Thyroid gland (tissue), 4 donors: Measurements from ENCODE around the gene STAC3. TPM values are rescaled to one million over a fixed set of nuclear protein-coding genes. Genes with fewer than 3 reads are reported as not detected.

Experiments
- DNase-seq, 2 donors: peaks; one replicate each; pipeline ENCODE4 v3.0.0-alpha.2; 2019
- H3K27ac ChIP-seq, 3 donors: fragments of 200-600 bp; sonication (generic); 1 replicate in 2 of 3; 2 replicates in 1 of 3; pipeline ENCODE4 v1.5.1; 2016 to 2019; ENCODE audit warnings: mild to moderate bottlenecking in 1 of 3, moderate library complexity in 1 of 3
- H3K27me3 ChIP-seq: fragments of 200-600 bp; sonication (generic); one replicate; pipeline ENCODE4 v1.5.1; 2019
- H3K36me3 ChIP-seq, 2 donors: fragments of 200-600 bp; sonication (generic); one replicate each; pipeline ENCODE4 v1.5.1; 2016 to 2019
- H3K4me1 ChIP-seq, 2 donors: fragments of 200-600 bp; sonication (generic); one replicate each; pipeline ENCODE4 v1.5.1; 2017 to 2019
- H3K4me3 ChIP-seq, 3 donors: fragments of 200-600 bp; sonication (generic); replicated peaks in 1 of 3; 1 replicate in 2 of 3; 2 replicates in 1 of 3; pipeline ENCODE4 v1.5.1; 2016; ENCODE audit warnings: mild to moderate bottlenecking in 1 of 3
- H3K9me3 ChIP-seq: fragments of 200-600 bp; sonication (generic); one replicate; pipeline ENCODE4 v1.5.1; 2017
- POLR2A ChIP-seq, 2 donors: fragments of 450-650 bp; IDR thresholded peaks; one replicate each; pipeline ENCODE4 v1.6.1; 2017; ENCODE audit warnings: antibody characterized with exemption in 2 of 2, mild to moderate bottlenecking in 2 of 2, moderate library complexity in 1 of 2
- WGBS, 2 donors: methylation state at CpG; one replicate each; pipeline ENCODE4 v1.1.5; 2017; 5-methylcytosine and 5-hydroxymethylcytosine counted together
- intact Hi-C: fragments of 100-400 bp; cut with DNase I; formaldehyde crosslinking; loops from one replicate; pipeline ENCODE4 v1.15.1; 2023
- total RNA-seq, 4 donors: library from RNA; depleted of rRNA; stranded (reverse); fragments of >200 nt; gene quantifications; one replicate each; pipeline ENCODE4 v1.2.3, GENCODE V29; 2016
- TF ChIP-seq, protein P1 (sequence below), 6 experiments: fragments of 200-600 bp in 3 of 6; fragments of 450-650 bp in 3 of 6; sonication (generic) in 3 of 6; IDR thresholded peaks; one replicate each; pipeline ENCODE4 v1.5.1; 2016 to 2019; ENCODE audit warnings: antibody characterized with exemption in 6 of 6, mild to moderate bottlenecking in 2 of 6, inconsistent platforms in 1 of 6, moderate library complexity in 1 of 6

STAC3 gene
- total RNA-seq, 4 donors from 2014 or later = 0.88 to 7.3 (median 3.0) TPM; not detected in 1

DNA sequence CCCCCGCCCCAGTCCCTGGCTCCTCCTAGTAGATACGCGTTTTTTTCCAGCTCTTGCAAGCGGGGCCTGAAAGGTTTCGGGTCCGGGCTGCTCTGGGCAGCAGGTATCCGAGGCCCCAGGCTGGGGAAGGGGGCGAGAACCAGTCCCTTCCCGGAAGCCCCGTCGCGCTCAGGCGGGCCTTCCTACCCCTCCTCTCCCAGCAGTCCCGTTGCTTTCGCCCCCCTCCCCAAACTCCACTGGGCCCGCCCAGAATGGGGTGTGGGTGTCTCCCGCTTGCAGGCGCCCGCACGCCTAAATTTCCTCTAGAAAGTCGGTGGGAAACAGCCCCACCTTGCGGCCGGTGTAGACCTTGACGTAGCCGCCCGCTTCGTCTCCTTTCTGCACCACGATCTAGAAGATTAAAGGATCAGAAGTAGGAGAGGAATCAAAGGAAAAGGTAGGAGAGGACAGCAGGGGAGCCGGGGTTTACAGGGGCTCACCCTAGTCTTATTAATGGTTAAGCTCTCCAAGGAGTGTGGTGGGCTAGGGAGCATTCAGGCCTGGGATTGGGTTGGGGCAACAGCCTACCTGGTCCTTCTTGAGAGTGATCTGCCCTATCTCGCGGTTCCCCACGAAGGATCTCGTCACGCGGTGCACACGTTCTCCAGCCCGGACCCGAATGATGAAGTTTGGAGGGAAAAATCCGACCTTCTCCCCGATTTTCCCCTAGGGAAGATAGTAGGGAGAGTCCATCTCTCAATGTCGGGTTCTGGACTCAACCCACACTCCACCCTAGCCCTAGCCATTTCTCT lies 7.3 kb downstream of the STAC3 start:
- peaks cover 35% of the 10 kb centered on the region for H3K27me3 ChIP-seq
- no peaks in the 10 kb centered on the region for H3K9me3 ChIP-seq
- intact Hi-C loops = loop anchor here (2.0 kb wide), 1 partner anchor 29 kb away; no protein-coding TSS in a partner anchor
- no peaks in the 10 kb centered on the region for H3K36me3 ChIP-seq
- H3K27ac ChIP-seq = no peak overlapping the region
- H3K4me1 ChIP-seq = peaks cover 31 to 47% of the 10 kb centered on the region in 2 donors
- 8 to 12% methylated on average over 37 to 41 of the region's 41 CpGs for WGBS, 2 donors
- peak; percentile 71 to 75 for DNase-seq
- TF ChIP-seq POLR2A (IDR thresholded peaks at IDR 0.05) = no peak
- TF ChIP-seq, protein P1, sequence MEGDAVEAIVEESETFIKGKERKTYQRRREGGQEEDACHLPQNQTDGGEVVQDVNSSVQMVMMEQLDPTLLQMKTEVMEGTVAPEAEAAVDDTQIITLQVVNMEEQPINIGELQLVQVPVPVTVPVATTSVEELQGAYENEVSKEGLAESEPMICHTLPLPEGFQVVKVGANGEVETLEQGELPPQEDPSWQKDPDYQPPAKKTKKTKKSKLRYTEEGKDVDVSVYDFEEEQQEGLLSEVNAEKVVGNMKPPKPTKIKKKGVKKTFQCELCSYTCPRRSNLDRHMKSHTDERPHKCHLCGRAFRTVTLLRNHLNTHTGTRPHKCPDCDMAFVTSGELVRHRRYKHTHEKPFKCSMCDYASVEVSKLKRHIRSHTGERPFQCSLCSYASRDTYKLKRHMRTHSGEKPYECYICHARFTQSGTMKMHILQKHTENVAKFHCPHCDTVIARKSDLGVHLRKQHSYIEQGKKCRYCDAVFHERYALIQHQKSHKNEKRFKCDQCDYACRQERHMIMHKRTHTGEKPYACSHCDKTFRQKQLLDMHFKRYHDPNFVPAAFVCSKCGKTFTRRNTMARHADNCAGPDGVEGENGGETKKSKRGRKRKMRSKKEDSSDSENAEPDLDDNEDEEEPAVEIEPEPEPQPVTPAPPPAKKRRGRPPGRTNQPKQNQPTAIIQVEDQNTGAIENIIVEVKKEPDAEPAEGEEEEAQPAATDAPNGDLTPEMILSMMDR (IDR thresholded peaks at IDR 0.05) = peak; percentile 24 to 80 (median 60)
- peak overlapping the region in 1 of 3 donors; percentile 27 for H3K4me3 ChIP-seq

DNA sequence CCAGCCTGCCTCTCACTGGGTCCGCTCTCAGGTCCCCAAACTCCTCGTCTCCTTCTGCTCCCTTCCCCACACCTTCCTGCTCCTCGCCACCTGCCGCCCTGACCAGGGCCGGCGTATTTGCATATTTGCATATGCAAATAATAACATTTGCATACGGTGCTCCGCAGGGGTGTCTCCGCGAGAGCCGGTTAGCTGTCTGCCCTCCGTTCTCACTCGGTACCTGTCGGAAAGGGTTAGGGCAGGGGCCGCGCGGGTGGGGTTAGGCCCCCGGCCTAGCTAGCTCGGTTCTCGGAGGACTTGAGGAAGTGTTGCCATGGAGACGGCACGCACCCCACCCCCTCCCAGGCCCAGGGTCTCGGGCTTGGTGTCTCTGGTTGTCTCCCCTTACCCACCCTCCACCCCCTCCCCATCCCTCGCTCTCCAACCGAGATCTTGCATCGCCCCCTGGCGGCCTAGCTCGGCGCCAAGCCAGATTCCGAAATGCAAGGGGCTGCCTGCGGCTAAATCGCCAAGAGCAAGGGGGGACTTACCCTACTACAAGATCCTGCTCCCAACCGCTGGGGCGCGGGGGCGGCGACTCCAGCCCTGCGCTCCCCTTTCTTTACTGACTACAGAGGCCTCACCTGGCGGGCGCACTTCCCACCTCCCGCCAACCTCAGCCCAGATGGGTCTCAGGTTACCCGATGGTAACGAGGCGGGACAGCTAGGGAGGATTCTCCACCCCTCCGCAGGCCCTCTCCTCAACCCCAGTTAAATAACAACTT lies 8.1 kb downstream of the STAC3 start:
- intact Hi-C loops = no loop called here
- H3K4me1 ChIP-seq = peaks cover 31 to 56% of the 10 kb centered on the region in 2 donors
- peaks cover 35% of the 10 kb centered on the region for H3K27me3 ChIP-seq
- no peaks in the 10 kb centered on the region for H3K9me3 ChIP-seq
- no peaks in the 10 kb centered on the region for H3K36me3 ChIP-seq
- no peak overlapping the region for H3K27ac ChIP-seq
- no peak for TF ChIP-seq POLR2A (IDR thresholded peaks at IDR 0.05)
- TF ChIP-seq, protein P1 (IDR thresholded peaks at IDR 0.05) = peak in 5 of 6 experiments; percentile 23 to 59 (median 37)
- peak overlapping the region in 2 of 3 donors; percentile 6 to 27 for H3K4me3 ChIP-seq
- 1 to 2% methylated on average over 22 to 41 of the region's 45 CpGs for WGBS, 2 donors
- peak; percentile 39 to 41 for DNase-seq

DNA sequence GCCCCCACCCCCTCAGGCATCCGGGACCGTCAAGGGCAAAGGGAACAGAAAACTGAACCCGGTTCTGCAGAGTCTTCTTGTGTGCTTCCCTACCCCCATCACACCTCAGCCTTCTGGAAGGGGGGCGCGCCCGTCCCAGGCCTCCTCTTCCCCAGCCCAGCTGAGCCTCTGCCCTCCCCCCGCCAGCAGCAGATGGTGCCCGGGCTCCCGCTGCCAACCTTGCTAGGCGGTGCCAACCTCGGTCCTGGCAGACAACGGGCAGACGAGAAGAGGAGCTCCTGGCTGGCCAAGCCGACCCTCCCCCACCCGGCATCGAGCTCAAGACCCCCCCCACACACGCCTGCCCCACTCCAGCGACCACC lies 8.7 kb downstream of the STAC3 start:
- peaks cover 31 to 60% of the 10 kb centered on the region in 2 donors for H3K4me1 ChIP-seq
- intact Hi-C loops = no loop called here
- H3K4me3 ChIP-seq = peak overlapping the region in 1 of 3 donors; percentile 27
- H3K9me3 ChIP-seq = no peaks in the 10 kb centered on the region
- peaks cover 35% of the 10 kb centered on the region for H3K27me3 ChIP-seq
- 0% methylated on average over 11 of the region's 18 CpGs; no CpG with 5 or more reads in 1 of the 2 donors for WGBS, 2 donors
- H3K36me3 ChIP-seq = no peaks in the 10 kb centered on the region
- no peak overlapping the region for H3K27ac ChIP-seq
- peak; percentile 34 to 36 for DNase-seq
- TF ChIP-seq POLR2A (IDR thresholded peaks at IDR 0.05) = no peak
- TF ChIP-seq, protein P1 (IDR thresholded peaks at IDR 0.05) = no peak

DNA sequence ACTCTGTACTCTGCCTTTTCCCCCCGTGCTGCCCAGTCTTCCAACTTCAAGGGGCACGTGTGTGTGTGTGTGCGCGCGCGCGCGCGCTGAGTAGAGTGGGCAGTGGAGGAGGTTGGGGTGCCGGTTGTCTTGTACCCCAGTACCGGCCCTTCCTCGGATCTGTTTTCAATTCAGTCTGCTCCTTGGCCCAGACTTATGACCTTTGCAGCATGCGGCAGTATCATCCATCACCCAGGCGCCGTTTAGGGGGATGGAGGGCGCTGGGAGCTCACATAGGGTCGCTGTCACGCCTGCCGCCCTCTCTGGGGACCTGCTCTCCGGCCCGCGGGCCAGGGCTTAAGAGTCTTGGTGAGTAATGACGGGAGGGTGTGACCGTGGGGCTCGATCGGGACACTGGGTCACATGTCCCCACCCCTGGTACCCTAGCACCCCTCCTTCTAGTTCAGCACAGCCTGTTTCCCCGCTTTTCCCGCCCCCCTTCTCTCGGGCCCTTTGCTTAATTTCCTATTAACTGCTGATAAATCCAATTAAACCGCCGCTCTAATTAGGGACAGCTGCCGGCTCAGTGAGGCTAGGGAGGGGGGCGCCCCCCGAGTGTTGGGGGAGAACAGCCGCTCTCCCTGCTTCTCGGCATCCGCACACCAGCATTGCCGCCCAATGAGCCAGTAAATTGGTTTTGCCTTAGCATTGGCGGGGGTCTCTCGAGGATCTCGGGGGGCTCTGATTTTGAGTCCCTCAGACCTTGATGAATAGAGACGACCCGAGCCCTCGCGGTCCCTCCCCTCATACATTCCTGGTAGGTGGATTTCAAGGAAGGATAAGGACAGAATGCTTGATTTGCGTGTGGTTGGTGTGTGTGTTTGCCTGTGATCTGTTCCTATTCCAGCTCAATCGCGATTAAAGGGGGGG lies 9.3 kb downstream of the STAC3 start:
- TF ChIP-seq, protein P1 (IDR thresholded peaks at IDR 0.05) = no peak
- no peak for TF ChIP-seq POLR2A (IDR thresholded peaks at IDR 0.05)
- H3K27me3 ChIP-seq = peaks cover 35% of the 10 kb centered on the region
- intact Hi-C loops = no loop called here
- no peak overlapping the region for H3K4me3 ChIP-seq
- H3K36me3 ChIP-seq = no peaks in the 10 kb centered on the region
- H3K9me3 ChIP-seq = no peaks in the 10 kb centered on the region
- no peak overlapping the region for H3K27ac ChIP-seq
- 8 to 12% methylated on average over 35 to 46 of the region's 48 CpGs for WGBS, 2 donors
- H3K4me1 ChIP-seq = peaks cover 31 to 60% of the 10 kb centered on the region in 2 donors
- no peak for DNase-seq
